NCI-H2227 treated with DMSO at 0.1 percent for 48 hours (cell line): Measurements from ENCODE around the gene KRTAP10-5.
A peak's percentile ranks its signal among the peaks of the same experiment; 100 is the strongest.
"Not testable (repeated sequence)": the region's sequence is repeated elsewhere in the genome, so short reads cannot be mapped to it uniquely, and the experiment has no call there.

ENCODE experiments used
- DNase-seq: peaks from one replicate; lab custom pipeline; 2025; lab: John Stamatoyannopoulos, UW

KRTAP10-5 gene

GRCh38 chr21:44571844-44572782, 8.3 kb downstream of the KRTAP10-5 start:
- no peak for DNase-seq

GRCh38 chr21:44571296-44571695, 9.1 kb downstream of the KRTAP10-5 start:
- no peak for DNase-seq

GRCh38 chr21:44569861-44570517, 10.4 kb downstream of the KRTAP10-5 start:
- no peak for DNase-seq

- no peak for DNase-seq
Observed at GRCh38 chr21:44568667-44569556, 11.5 kb downstream of the KRTAP10-5 start.

- DNase-seq = no peak
Observed at GRCh38 chr21:44568261-44568660, 12.1 kb downstream of the KRTAP10-5 start.

GRCh38 chr21:44567481-44568171, 12.8 kb downstream of the KRTAP10-5 start:
- no peak for DNase-seq

GRCh38 chr21:44566403-44566802, 14.0 kb downstream of the KRTAP10-5 start:
- no peak for DNase-seq

- no peak for DNase-seq
Observed at GRCh38 chr21:44564886-44565598, 15.4 kb downstream of the KRTAP10-5 start.

GRCh38 chr21:44564099-44564498, 16.3 kb downstream of the KRTAP10-5 start:
- no peak for DNase-seq

- DNase-seq = no peak
Observed at GRCh38 chr21:44558695-44559094, 21.7 kb downstream of the KRTAP10-5 start, which contains the start of gene KRTAP10-3. TSS of gene KRTAP10-3 (minus strand) at chr21:44558795. CDS start at chr21:44558715, 80 bp downstream.

GRCh38 chr21:44558329-44558675, 22.1 kb downstream of the KRTAP10-5 start:
- not testable (repeated sequence) for DNase-seq

- DNase-seq = no peak
Observed at GRCh38 chr21:44557491-44558328, 22.7 kb downstream of the KRTAP10-5 start.

GRCh38 chr21:44556879-44557278, 23.5 kb downstream of the KRTAP10-5 start:
- DNase-seq = no peak

GRCh38 chr21:44555200-44555875, 25.1 kb downstream of the KRTAP10-5 start:
- no peak for DNase-seq

- no peak for DNase-seq
Observed at GRCh38 chr21:44552681-44553080, 27.7 kb downstream of the KRTAP10-5 start.

GRCh38 chr21:44552136-44552535, 28.3 kb downstream of the KRTAP10-5 start:
- DNase-seq = no peak

- DNase-seq = peak; percentile 47
Observed at GRCh38 chr21:44551340-44551961, 29.0 kb downstream of the KRTAP10-5 start, which contains the start of gene KRTAP10-2. TSS of gene KRTAP10-2 (minus strand) at chr21:44551505. CDS start at chr21:44551458, 47 bp downstream.

GRCh38 chr21:44550807-44551206, 29.6 kb downstream of the KRTAP10-5 start:
- DNase-seq = no peak

- DNase-seq = not testable (repeated sequence)
Observed at GRCh38 chr21:44550285-44550684, 30.1 kb downstream of the KRTAP10-5 start.
